ENCODE results near the gene APOE. TPM values are rescaled to one million over a fixed set of nuclear protein-coding genes. Genes with fewer than 3 reads are reported as not detected.

APOE gene
- total and polyA plus RNA-seq, 2 of the 13 experiments (the other 11 are each of a cell fraction or from before 2014, with no cell fraction given) = 1,328 to 1,470 TPM

DNA sequence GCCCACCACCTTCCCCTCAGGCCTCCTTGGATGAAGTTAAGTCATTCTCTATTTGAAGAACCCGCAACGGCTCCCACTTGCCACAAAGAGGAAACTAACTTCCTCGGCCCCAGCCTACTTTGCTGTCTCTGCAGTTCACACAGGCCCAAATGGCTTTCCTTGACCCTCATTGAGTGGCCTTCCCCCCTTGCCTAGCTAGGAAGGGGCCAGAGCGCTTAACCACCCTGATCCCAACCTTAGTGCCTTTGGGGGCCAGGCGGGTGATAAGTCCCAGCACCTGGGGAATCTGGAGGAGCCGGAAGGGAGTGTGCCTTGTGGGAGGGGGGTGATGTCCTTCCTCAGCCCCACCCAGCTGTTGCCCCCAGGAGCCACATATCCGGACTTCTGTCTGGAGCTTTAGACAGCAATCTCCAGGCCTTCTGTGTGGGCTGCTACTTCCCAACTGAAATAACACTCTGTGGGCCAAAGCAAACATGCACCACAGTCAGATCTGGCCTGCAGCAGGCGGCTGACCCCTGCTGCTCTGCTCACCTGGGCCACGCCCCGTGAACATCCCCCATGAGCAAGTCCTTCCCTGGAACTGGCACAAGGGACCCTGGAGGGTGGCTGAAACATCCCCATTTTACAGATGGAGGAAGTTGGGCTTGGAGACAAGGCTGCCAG is 49.0 kb upstream of the APOE start (continued):
- TF ChIP-seq, protein P1, sequence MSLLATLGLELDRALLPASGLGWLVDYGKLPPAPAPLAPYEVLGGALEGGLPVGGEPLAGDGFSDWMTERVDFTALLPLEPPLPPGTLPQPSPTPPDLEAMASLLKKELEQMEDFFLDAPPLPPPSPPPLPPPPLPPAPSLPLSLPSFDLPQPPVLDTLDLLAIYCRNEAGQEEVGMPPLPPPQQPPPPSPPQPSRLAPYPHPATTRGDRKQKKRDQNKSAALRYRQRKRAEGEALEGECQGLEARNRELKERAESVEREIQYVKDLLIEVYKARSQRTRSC (CRISPR knock-in tag; IDR thresholded peaks at IDR 0.05; ENCODE audit: low read depth) = no peak
- peak; percentile 62 for TF ChIP-seq PHF21A (CRISPR knock-in tag; IDR thresholded peaks at IDR 0.05)
- no peak for TF ChIP-seq SRY (CRISPR knock-in tag; IDR thresholded peaks at IDR 0.05)
- TF ChIP-seq KLF12 (CRISPR knock-in tag; IDR thresholded peaks at IDR 0.05; ENCODE audit: borderline replicate concordance) = peak; percentile 84; the same call in 1 of the 2 replicates
- TF ChIP-seq, protein P2, sequence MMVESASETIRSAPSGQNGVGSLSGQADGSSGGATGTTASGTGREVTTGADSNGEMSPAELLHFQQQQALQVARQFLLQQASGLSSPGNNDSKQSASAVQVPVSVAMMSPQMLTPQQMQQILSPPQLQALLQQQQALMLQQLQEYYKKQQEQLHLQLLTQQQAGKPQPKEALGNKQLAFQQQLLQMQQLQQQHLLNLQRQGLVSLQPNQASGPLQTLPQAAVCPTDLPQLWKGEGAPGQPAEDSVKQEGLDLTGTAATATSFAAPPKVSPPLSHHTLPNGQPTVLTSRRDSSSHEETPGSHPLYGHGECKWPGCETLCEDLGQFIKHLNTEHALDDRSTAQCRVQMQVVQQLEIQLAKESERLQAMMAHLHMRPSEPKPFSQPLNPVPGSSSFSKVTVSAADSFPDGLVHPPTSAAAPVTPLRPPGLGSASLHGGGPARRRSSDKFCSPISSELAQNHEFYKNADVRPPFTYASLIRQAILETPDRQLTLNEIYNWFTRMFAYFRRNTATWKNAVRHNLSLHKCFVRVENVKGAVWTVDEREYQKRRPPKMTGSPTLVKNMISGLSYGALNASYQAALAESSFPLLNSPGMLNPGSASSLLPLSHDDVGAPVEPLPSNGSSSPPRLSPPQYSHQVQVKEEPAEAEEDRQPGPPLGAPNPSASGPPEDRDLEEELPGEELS (CRISPR knock-in tag; IDR thresholded peaks at IDR 0.05) = peak; percentile 55
- TF ChIP-seq JUNB (CRISPR knock-in tag; IDR thresholded peaks at IDR 0.05; ENCODE audit: borderline replicate concordance) = no peak
- TF ChIP-seq, protein P3, sequence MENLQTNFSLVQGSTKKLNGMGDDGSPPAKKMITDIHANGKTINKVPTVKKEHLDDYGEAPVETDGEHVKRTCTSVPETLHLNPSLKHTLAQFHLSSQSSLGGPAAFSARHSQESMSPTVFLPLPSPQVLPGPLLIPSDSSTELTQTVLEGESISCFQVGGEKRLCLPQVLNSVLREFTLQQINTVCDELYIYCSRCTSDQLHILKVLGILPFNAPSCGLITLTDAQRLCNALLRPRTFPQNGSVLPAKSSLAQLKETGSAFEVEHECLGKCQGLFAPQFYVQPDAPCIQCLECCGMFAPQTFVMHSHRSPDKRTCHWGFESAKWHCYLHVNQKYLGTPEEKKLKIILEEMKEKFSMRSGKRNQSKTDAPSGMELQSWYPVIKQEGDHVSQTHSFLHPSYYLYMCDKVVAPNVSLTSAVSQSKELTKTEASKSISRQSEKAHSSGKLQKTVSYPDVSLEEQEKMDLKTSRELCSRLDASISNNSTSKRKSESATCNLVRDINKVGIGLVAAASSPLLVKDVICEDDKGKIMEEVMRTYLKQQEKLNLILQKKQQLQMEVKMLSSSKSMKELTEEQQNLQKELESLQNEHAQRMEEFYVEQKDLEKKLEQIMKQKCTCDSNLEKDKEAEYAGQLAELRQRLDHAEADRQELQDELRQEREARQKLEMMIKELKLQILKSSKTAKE (CRISPR knock-in tag; IDR thresholded peaks at IDR 0.05; ENCODE audit: borderline replicate concordance) = peak; percentile 50; the same call in 1 of the 2 replicates
- TF ChIP-seq, protein P4, sequence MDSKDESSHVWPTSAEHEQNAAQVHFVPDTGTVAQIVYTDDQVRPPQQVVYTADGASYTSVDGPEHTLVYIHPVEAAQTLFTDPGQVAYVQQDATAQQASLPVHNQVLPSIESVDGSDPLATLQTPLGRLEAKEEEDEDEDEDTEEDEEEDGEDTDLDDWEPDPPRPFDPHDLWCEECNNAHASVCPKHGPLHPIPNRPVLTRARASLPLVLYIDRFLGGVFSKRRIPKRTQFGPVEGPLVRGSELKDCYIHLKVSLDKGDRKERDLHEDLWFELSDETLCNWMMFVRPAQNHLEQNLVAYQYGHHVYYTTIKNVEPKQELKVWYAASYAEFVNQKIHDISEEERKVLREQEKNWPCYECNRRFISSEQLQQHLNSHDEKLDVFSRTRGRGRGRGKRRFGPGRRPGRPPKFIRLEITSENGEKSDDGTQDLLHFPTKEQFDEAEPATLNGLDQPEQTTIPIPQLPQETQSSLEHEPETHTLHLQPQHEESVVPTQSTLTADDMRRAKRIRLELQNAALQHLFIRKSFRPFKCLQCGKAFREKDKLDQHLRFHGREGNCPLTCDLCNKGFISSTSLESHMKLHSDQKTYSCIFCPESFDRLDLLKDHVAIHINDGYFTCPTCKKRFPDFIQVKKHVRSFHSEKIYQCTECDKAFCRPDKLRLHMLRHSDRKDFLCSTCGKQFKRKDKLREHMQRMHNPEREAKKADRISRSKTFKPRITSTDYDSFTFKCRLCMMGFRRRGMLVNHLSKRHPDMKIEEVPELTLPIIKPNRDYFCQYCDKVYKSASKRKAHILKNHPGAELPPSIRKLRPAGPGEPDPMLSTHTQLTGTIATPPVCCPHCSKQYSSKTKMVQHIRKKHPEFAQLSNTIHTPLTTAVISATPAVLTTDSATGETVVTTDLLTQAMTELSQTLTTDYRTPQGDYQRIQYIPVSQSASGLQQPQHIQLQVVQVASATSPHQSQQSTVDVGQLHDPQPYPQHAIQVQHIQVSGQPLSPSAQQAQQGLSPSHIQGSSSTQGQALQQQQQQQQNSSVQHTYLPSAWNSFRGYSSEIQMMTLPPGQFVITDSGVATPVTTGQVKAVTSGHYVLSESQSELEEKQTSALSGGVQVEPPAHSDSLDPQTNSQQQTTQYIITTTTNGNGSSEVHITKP (CRISPR knock-in tag; IDR thresholded peaks at IDR 0.05; ENCODE audit: low read depth) = 0 out of 2 replicates have a peak, but pooled peaks have one; percentile 30
- no peak for TF ChIP-seq ELF4 (CRISPR knock-in tag; IDR thresholded peaks at IDR 0.05; ENCODE audit: borderline replicate concordance)
- no peak for TF ChIP-seq NCOA1 (CRISPR knock-in tag; IDR thresholded peaks at IDR 0.05)
- TF ChIP-seq, protein P5, sequence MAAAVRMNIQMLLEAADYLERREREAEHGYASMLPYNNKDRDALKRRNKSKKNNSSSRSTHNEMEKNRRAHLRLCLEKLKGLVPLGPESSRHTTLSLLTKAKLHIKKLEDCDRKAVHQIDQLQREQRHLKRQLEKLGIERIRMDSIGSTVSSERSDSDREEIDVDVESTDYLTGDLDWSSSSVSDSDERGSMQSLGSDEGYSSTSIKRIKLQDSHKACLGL (CRISPR knock-in tag; IDR thresholded peaks at IDR 0.05) = no peak
- peak; percentile 60 for TF ChIP-seq ZFY (CRISPR knock-in tag; IDR thresholded peaks at IDR 0.05)
- TF ChIP-seq NFATC3 (CRISPR knock-in tag; IDR thresholded peaks at IDR 0.05) = 0 out of 2 replicates have a peak, but pooled peaks have one; percentile 53
- TF ChIP-seq ZNF451 (CRISPR knock-in tag; IDR thresholded peaks at IDR 0.05) = no peak
- no peak for TF ChIP-seq YY1 (IDR thresholded peaks at IDR 0.05; ENCODE audit: insufficient read depth, insufficient replicate concordance, low read depth, low read length)
- no peak for TF ChIP-seq ZNF644 (CRISPR knock-in tag; IDR thresholded peaks at IDR 0.05; ENCODE audit: low read depth)
- TF ChIP-seq, protein P6, sequence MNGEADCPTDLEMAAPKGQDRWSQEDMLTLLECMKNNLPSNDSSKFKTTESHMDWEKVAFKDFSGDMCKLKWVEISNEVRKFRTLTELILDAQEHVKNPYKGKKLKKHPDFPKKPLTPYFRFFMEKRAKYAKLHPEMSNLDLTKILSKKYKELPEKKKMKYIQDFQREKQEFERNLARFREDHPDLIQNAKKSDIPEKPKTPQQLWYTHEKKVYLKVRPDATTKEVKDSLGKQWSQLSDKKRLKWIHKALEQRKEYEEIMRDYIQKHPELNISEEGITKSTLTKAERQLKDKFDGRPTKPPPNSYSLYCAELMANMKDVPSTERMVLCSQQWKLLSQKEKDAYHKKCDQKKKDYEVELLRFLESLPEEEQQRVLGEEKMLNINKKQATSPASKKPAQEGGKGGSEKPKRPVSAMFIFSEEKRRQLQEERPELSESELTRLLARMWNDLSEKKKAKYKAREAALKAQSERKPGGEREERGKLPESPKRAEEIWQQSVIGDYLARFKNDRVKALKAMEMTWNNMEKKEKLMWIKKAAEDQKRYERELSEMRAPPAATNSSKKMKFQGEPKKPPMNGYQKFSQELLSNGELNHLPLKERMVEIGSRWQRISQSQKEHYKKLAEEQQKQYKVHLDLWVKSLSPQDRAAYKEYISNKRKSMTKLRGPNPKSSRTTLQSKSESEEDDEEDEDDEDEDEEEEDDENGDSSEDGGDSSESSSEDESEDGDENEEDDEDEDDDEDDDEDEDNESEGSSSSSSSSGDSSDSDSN (CRISPR knock-in tag; IDR thresholded peaks at IDR 0.05) = no peak

Data from HepG2 (cell line).